Mesendoderm (in vitro differentiated cells): Measurements from ENCODE around the gene TOP1.

Experiments used
- DNase-seq: peaks from one replicate; pipeline ENCODE4 v3.0.0; 2013
- H2AK5ac ChIP-seq: 2 replicates; pipeline ENCODE4 v1.6.1; 2013; ENCODE audit warnings: low read length, inconsistent platforms
- H2BK120ac ChIP-seq: 2 replicates; pipeline ENCODE4 v1.6.1; 2013; ENCODE audit warnings: low read depth, mild to moderate bottlenecking, low read length, moderate library complexity, mixed read lengths
- H2BK15ac ChIP-seq: replicated peaks from 2 replicates; pipeline ENCODE4 v1.6.1; 2013; ENCODE audit warnings: low read depth, mild to moderate bottlenecking, moderate library complexity
- H2BK5ac ChIP-seq: 2 replicates; pipeline ENCODE4 v1.6.1; 2013; ENCODE audit warnings: low read length, inconsistent platforms
- H3K18ac ChIP-seq: 2 replicates; pipeline ENCODE4 v1.6.1; 2013; ENCODE audit warnings: mild to moderate bottlenecking, low read length, mixed read lengths
- H3K23ac ChIP-seq: one replicate; pipeline ENCODE4 v1.6.1; 2013; ENCODE audit warnings: low read length
- H3K27ac ChIP-seq: 2 replicates; pipeline ENCODE4 v1.5.1; 2013; ENCODE audit warnings: low read depth, mild to moderate bottlenecking, inconsistent platforms, low read length, moderate library complexity
- H3K27me3 ChIP-seq: 2 replicates; pipeline ENCODE4 v1.6.1; 2013; ENCODE audit warnings: low read length, control low read depth, mild to moderate bottlenecking, inconsistent platforms; ENCODE audit not compliant: insufficient read depth, poor library complexity
- H3K36me3 ChIP-seq: 2 replicates; pipeline ENCODE4 v1.6.1; 2013; ENCODE audit warnings: low read length, inconsistent platforms; ENCODE audit not compliant: control insufficient read depth, insufficient read depth
- H3K4ac ChIP-seq: one replicate; pipeline ENCODE4 v1.6.1; 2013; ENCODE audit warnings: low read depth, mild to moderate bottlenecking, low read length, moderate library complexity
- H3K4me1 ChIP-seq: 2 replicates; pipeline ENCODE4 v1.6.1; 2013; ENCODE audit warnings: low read depth, low read length, inconsistent platforms; ENCODE audit not compliant: control insufficient read depth
- H3K4me2 ChIP-seq: 2 replicates; pipeline ENCODE4 v1.6.1; 2013; ENCODE audit warnings: low read length
- H3K4me3 ChIP-seq: 2 replicates; pipeline ENCODE4 v1.5.1; 2013; ENCODE audit warnings: mild to moderate bottlenecking, low read length
- H3K56ac ChIP-seq: one replicate; pipeline ENCODE4 v1.6.1; 2013; ENCODE audit warnings: low read length
- H3K79me1 ChIP-seq: 2 replicates; pipeline ENCODE4 v1.6.1; 2013; ENCODE audit warnings: low read length, inconsistent platforms
- H3K79me2 ChIP-seq: 2 replicates; pipeline ENCODE4 v1.6.1; 2013; ENCODE audit warnings: mild to moderate bottlenecking, low read length; ENCODE audit not compliant: control insufficient read depth, insufficient read depth
- H3K9ac ChIP-seq: 2 replicates; pipeline ENCODE4 v1.6.1; 2013; ENCODE audit warnings: low read length, inconsistent platforms
- H4K5ac ChIP-seq: one replicate; pipeline ENCODE4 v1.6.1; 2013; ENCODE audit warnings: low read length
- H4K8ac ChIP-seq: one replicate; pipeline ENCODE4 v1.6.1; 2013; ENCODE audit warnings: low read depth, mild to moderate bottlenecking, control low read depth, low read length, moderate library complexity
- WGBS: extraction: QIAGEN DNeasy Blood & Tissue Kit; methylation state at CpG from one replicate; pipeline ENCODE4 v1.1.7; 2013; ENCODE audit warnings: low lambda C conversion rate, missing lambda C conversion rate; ENCODE audit not compliant: insufficient coverage; ENCODE audit errors: extremely low coverage; 5-methylcytosine and 5-hydroxymethylcytosine counted together

Gene TOP1

DNA sequence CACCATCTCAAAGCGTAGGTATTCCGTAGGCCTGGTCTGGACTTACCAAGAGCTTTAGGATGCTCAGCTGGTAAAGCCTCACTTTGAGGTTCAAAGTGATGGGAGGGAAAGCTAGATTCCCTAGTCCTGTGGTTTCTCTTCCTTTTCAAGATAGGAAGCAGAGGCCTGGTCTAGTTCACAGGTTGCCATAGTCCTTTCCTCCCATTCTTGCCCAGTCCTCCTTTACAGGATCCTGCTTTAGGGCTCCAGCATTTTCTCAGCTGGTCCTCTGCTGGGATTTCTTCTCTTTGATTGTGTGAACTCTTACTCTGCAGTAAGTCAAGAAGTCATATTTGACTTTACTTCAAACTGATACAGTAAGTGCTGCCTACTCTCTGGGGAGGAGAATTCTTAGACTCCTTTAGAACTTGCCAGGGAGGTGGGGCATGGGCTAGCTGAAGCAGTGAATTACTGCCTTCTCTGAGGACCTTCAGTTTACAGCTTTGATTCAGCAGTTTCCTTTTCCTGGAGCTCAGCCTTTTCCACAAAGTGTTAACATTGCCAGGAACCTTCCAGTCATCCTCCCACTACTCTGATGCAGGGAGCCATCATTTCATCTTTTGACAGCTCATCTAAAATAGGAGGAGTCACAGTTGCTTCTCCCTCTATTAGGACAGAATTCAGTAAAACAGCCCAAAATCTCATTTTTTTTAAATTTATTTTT is 65.9 kb downstream of the TOP1 start:
- Histone ChIP-seq H2BK120ac (no peak overlapping the region), H3K4me3 (no peak overlapping the region), H3K27ac (no peak overlapping the region), H3K9ac (no peak overlapping the region), H2BK5ac (no peak overlapping the region), H3K56ac (no peak overlapping the region), H3K36me3 (peaks cover 12% of the 10 kb centered on the region), H3K4me2 (no peak overlapping the region), H3K4ac (no peak overlapping the region), H2BK15ac (no peak overlapping the region), H3K79me2 (no peaks in the 10 kb centered on the region), H3K18ac (no peak overlapping the region), H4K5ac (no peak overlapping the region), H4K8ac (no peak overlapping the region), H3K23ac (no peak overlapping the region), H2AK5ac (no peak overlapping the region), H3K27me3 (no peaks in the 10 kb centered on the region), H3K79me1 (no peaks in the 10 kb centered on the region), H3K4me1 (no peaks in the 10 kb centered on the region)
- WGBS: no CpG with 5 or more reads among the region's 2 CpGs
- no peak for DNase-seq

DNA sequence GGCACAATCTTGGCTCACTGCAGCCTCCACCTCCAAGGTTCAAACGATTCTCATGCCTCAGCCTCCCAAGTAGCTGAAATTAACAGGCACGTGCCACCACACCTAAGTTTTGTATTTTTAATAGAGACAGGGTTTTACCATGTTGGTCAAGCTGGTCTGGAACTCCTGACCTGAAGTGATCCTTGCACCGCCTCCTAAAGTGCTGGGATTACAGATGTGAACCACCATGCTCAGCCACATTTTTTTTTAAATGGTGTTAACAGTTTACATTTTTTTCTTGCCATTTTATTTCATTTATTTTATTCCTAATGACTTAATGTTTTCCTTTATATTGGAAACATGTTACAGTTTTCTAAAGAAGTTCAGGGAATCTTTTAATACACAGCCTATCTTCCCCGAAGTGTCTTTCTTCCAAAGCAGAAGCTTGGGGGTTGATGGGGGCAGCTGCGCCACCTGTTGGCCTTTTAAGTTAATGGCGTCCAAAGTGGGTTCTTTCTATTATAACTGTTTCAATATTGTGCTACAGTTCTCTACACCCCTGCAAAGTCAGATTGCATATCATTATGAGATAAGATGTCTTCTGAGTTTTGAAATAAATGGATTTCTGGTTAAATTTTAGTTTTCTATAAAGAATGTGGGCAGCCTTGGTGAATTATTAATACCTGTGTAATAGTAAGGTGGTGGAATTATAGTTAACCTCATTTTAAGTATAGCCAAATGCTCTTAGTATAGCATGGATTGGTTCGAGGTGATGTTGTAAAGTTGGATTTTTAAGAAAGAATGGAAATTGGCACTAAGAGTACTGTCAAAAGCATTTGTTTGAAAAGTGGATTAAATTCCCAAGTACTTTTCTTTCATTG is 66.7 kb downstream of the TOP1 start:
- Histone ChIP-seq H4K8ac (no peak overlapping the region), H2BK5ac (no peak overlapping the region), H3K4me1 (no peaks in the 10 kb centered on the region), H3K9ac (no peak overlapping the region), H3K23ac (no peak overlapping the region), H3K27me3 (no peaks in the 10 kb centered on the region), H4K5ac (no peak overlapping the region), H3K4me2 (no peak overlapping the region), H3K79me2 (no peaks in the 10 kb centered on the region), H2BK15ac (no peak overlapping the region), H2AK5ac (no peak overlapping the region), H3K36me3 (peaks cover 15% of the 10 kb centered on the region), H3K56ac (no peak overlapping the region), H3K4ac (no peak overlapping the region), H2BK120ac (no peak overlapping the region), H3K4me3 (no peak overlapping the region), H3K27ac (no peak overlapping the region), H3K18ac (no peak overlapping the region), H3K79me1 (no peaks in the 10 kb centered on the region)
- 100% methylated on average over 1 of the region's 7 CpGs for WGBS
- DNase-seq: peak; percentile 49

DNA sequence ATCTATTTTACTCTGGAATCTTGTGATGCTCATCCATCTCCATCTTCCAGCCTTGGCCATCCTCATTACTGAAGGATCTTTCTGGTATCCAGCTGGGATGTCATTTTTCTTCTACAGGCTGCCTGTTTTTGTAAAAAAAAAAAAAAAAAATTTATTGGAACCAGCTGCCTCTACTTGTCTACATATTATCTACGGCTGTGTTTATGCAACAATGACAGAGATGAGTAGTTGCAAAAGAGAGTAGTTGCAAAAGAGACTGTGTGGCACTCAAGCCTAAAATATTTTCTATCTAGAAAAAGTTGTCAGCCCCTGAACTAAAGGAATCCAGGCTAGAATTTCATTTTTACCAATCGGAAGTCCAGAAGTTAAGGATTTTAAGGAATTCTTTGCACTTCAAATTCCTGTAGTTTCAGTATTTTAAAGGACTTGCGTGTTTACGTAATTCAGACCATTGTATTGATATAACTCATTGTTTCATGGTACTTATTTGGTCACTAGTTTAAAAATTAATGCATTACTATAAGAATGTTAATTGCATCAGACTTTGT is 70.2 kb downstream of the TOP1 start:
- Histone ChIP-seq H3K9ac (no peak overlapping the region), H3K4ac (no peak overlapping the region), H3K27me3 (no peaks in the 10 kb centered on the region), H3K4me1 (no peaks in the 10 kb centered on the region), H3K4me2 (no peak overlapping the region), H3K56ac (no peak overlapping the region), H2BK120ac (no peak overlapping the region), H2AK5ac (no peak overlapping the region), H4K5ac (no peak overlapping the region), H4K8ac (no peak overlapping the region), H3K79me1 (no peaks in the 10 kb centered on the region), H3K4me3 (no peak overlapping the region), H3K18ac (no peak overlapping the region), H3K27ac (no peak overlapping the region), H3K79me2 (no peaks in the 10 kb centered on the region), H3K23ac (no peak overlapping the region), H2BK15ac (no peak overlapping the region), H3K36me3 (peaks cover 11% of the 10 kb centered on the region), H2BK5ac (no peak overlapping the region)
- DNase-seq: no peak
- no CpG with 5 or more reads among the region's 4 CpGs for WGBS

DNA sequence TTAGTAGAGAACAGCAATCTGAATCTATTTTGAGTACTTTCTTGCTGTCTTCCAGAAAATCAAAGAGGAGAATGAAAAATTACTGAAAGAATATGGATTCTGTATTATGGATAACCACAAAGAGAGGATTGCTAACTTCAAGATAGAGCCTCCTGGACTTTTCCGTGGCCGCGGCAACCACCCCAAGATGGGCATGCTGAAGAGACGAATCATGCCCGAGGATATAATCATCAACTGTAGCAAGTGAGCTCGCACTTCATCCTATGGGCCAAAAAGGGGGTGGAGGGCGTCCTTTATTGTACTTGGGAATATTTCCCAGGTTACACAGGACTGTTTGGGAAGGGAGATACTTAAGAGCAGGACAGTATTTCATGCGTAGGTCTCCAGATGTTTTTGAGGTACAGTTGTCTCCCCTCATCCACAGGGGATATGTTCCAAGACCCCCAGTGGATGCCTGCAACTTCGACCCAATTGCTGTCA is 71.4 kb downstream of the TOP1 start:
- Histone ChIP-seq H4K8ac (no peak overlapping the region), H3K79me1 (no peaks in the 10 kb centered on the region), H2BK15ac (no peak overlapping the region), H4K5ac (no peak overlapping the region), H3K56ac (no peak overlapping the region), H3K18ac (no peak overlapping the region), H3K79me2 (no peaks in the 10 kb centered on the region), H2BK120ac (no peak overlapping the region), H3K4ac (no peak overlapping the region), H3K36me3 (peaks cover 14% of the 10 kb centered on the region), H3K4me3 (no peak overlapping the region), H3K4me1 (no peaks in the 10 kb centered on the region), H3K23ac (no peak overlapping the region), H3K4me2 (no peak overlapping the region), H3K27ac (no peak overlapping the region), H2AK5ac (no peak overlapping the region), H3K9ac (no peak overlapping the region), H2BK5ac (no peak overlapping the region), H3K27me3 (no peaks in the 10 kb centered on the region)
- no peak for DNase-seq
- no CpG with 5 or more reads among the region's 9 CpGs for WGBS

DNA sequence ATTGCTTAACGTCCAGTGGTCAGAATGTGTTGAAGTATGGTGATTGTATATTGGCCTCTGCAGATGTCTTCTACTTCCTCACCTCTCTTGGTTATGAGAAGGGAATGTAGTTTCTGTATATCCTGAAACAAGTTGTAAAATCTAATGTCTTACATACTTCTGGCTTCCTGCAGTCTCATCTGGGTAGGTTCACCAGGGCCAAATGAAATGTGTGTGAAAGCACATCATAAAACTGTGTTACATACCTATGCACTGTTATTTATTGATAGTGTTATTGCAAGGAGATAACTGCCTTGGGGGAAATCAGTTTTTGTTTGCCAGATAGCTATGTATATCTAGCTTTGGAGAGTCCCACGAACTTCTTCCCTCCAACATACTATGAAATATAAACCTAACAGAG is 73.0 kb downstream of the TOP1 start:
- H3K4ac ChIP-seq: no peak overlapping the region
- H3K56ac ChIP-seq: no peak overlapping the region
- DNase-seq: no peak
- H2BK15ac ChIP-seq: no peak overlapping the region
- no peaks in the 10 kb centered on the region for H3K79me1 ChIP-seq
- H3K4me2 ChIP-seq: no peak overlapping the region
- H3K4me3 ChIP-seq: no peak overlapping the region
- no peak overlapping the region for H3K9ac ChIP-seq
- H3K36me3 ChIP-seq: peaks cover 11% of the 10 kb centered on the region
- no peak overlapping the region for H2BK120ac ChIP-seq
- no peak overlapping the region for H2BK5ac ChIP-seq
- WGBS: no CpG with 5 or more reads among the region's 2 CpGs
- no peak overlapping the region for H4K8ac ChIP-seq
- H2AK5ac ChIP-seq: no peak overlapping the region
- no peak overlapping the region for H3K27ac ChIP-seq
- H4K5ac ChIP-seq: no peak overlapping the region
- H3K18ac ChIP-seq: no peak overlapping the region
- no peaks in the 10 kb centered on the region for H3K79me2 ChIP-seq
- H3K23ac ChIP-seq: no peak overlapping the region
- H3K27me3 ChIP-seq: no peaks in the 10 kb centered on the region
- H3K4me1 ChIP-seq: no peaks in the 10 kb centered on the region
